HG03139 (cell line): ENCODE measurements around the gene PNCK.

Source experiments
- ATAC-seq: cut with Tn5 transposase; IDR thresholded peaks from one replicate; pipeline ENCODE4 v1.9.1; 2021; ENCODE audit not compliant: unreplicated experiment

Gene PNCK

DNA sequence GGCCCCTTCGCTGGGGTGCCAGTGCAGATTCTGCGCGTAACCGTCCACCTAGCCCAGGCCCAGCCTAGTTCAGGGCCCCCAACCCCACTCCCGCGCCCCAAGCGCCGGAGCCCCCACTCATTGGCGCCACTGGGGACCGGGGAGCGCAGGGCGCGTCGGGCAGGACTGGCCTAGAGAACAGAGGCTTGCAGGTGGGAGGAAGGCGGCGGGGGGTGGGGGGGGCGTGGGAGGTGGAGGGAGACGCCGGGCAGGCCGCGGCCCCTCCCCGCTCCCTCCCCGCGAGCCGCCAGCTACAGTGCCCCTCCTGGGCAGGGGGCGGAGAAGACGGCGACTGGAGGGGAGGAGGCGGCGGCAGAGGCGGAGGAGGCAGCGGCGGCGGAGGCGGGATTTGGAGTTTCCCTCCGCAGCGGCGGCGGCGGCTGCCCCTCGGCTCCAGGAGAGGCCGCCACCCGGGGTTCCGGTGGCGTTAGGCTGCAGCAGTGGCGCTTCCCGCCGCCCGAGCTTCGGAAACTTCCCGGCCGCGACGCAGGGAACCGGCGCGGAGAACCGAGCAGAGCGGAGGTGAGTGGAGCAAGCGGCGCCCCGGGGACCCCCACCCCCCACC is 31.5 kb downstream of the PNCK start:
- ATAC-seq, result no peak

DNA sequence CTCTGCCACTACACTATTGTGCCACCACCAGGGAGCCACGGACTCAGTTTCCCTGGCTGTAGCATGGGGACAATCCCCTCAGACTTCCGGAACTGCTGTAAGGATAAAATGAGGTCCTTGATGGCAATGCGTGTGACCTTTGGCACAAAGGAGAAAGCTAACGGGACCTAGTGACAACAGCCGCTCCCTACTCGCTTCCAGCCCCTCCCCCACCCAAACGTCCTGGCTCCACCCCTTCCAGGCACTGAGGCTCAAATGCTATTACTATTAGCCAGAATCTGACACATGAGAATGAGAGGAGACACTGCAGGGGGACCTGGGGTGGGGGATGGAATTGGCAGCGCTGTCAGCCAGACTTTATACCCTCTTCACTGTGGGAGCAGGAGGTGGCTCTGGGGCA is 32.0 kb downstream of the PNCK start:
- no peak for ATAC-seq

DNA sequence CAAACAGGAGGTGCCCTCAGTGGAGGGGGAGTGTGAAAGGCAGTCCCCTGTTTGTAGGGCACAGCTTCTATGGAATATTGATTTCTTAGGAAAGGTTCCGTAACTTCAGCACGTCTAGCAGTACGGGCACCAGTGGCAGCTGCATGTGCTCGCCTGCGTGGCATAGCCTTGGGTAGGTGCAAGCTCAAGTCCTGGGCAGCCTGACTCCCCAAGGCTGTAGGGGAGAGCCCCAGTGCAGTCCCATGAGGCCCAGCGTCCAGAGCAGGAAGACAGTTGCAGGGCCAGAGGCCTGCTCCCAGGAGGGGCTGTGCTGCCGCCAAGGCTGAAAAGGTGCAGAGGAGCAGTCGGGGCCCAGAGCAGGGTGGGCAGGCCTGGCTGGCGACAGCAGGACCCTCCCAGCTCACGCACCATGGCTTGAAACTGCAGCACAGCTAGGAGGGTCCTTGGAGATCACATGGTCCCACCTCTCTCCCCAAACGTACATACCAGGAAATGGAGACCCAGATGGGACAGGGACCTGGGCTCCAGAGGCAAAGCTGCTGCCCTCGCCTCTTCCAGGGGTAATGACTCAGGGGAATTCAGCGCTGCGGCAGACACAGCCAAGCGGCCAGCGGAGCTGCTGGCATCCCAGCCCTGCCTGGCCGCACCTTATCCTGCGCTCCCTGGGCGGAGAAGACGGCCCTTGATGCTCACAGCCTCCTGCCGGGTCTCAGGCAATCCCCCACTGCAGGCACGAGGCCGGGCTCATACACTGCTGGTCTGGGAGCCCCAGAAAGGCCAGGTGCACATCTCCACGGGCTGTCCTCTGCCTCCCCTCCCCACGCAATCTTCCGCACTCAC is 32.7 kb downstream of the PNCK start:
- no peak for ATAC-seq

DNA sequence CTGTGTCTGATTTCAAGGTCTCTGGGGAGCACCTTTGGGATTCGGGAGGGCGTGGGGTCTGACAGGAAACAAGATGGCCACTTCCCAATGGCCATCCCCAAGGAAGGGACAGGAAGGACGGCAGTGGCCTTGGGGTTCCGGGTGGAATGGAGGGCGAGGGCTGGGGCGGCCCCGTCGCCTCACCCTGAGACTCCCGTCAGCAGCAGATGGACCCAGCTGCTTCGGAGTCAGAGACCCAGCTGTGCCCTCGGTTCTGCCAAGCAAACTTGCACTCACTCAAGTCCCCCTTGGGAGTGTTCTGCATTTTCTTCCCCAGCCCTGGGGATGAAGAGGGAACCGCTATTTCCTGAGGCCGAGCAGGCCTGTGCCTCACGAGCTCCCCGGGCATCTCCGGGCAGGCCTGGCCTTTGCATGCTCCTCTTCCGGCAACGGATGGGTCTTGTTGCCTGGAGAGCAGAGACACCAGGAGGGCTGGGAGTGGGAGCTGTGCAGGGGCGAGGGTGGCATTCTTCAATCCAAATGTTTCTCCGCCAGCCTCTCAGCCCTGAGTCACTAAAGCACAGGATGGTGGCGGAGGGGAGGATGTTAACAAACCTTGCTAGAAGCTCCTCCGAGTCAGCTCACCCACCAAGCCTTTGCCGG is 33.4 kb downstream of the PNCK start:
- no peak for ATAC-seq

DNA sequence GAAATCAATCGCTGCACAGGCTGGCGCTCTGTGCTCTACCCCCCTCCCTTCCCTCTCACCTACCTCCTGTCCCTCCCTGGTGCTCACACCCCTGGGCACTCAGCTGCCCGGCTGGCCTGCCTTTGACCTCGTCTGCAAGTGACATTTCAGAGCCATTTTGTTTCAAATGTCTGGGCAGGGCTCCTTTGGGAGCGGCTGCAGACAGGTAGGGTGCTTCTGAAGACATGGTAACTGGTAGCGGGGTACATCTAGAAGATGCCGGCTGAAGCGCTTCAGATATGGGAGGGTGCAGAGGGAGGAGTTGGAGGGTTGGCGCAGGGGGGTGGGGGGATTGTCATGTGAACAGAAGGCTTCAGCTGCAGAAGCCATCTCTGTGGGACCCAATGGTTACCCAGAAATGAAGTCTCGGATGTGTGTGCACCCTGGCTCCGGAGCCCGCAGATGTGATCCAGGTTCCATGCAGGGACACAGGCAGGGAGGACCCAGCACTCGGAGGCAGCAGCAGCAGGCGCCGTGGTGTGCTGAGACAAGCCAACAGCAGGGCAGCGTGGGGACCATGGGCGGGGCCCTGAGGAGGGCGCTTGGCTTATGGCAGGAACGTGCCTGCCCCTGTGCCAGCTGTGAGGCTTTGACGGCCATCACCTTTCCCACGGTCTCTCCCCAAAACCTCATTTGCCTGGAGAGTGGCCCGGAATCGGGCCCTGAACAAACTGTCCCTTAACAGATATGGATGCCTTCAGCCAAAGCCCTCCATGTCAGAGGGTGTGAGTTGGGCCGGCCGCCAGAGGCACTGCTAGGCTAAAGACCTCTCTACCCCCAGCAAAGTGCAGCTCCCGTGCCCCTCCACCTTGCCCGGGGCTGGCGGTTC is 34.2 kb downstream of the PNCK start:
- no peak for ATAC-seq

DNA sequence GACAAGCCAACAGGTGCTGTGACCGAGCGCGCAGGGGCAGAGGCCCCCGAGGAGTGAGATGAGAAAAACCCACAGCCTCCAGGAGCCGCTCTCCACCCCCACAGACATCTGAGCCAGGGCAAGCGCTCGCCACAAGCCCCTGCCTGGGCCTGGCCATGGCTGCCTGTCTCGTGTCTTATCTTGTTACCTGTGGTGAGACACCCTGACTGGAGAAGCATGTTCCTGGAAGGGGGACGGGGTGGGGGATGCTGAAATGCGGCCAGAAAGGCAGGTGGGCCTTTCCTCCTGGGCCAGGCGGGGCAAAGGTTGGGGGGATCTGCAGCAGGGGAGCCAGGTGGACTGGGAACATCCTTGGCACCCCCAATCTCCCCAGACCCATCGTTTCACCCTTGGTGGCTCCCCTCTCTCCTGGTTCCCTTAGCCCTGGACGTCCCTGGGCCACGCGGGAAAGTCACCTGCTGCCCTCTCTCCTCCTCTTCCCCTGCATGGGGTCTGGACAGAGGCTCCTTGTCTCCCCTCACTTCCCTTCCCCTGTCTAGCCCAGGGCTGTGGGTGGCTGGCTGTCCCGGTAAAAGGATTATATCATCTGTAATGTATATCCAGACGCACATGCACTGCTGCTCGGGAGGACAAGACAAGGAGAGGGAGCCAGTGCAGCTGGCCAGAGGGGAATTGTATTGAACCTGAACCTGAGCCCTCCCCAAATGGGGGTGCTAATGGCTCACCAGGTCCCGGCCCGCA is 35.0 kb downstream of the PNCK start:
- no peak for ATAC-seq

DNA sequence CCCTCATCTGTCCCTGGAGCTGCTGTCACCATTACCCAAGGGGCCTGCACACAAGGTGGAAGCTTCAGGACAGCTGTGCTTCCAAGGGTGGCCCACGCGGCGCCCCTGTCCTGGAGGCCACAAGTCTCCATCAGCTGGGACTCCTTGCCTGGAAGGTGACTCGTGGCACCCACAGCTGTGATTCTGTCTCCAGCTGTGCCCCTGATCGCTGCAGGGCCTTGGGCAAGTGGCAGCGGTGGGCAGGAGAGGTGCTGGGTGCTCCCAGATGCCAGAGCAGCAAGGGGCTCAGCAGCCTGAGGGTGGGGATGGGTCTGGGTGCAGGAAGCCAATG is 35.6 kb downstream of the PNCK start:
- no peak for ATAC-seq

DNA sequence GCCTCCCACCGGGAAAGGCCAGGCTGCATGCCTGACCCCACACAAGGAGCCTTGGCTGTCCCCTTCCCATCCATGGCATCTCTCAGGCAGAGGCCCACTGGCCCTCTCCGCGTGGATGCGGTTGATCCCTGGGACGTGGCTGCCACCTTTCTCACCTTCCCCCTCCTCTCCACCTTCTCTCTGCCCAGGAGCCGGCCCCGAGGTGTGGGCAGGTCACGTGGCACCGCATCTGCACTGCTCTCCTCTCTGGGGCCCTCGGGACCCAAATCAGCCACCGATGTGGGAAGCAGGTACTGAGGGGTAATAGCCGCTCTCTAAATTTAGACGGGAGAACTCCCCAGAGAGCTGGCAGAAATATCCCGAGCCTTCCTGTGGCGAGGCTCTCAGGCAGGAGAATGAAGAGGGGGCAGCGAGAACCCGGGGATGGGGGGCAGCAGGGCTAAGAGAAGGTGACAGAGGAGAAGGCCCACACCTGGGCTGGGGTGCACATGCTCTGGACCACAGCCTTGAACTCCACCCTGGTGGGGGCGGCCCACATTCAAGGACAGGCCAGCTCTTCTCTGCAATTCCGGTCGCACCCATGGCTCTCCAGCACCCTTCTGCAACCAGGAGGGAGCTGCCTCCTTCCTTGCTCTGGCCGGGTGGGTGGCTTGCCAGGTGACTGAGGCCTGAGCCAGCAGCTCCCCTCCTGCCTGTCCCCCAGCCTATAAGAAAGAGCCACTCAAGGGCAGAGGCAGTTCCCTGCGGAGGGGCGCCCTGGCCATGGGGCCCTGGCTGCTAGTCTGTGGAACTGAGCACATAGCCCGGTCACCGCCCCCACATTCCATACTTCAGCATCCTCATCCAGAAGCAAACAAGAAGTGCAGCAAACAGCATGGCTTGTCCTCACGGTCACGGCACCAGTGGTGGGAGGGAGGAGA is 36.2 kb downstream of the PNCK start:
- ATAC-seq, result no peak

DNA sequence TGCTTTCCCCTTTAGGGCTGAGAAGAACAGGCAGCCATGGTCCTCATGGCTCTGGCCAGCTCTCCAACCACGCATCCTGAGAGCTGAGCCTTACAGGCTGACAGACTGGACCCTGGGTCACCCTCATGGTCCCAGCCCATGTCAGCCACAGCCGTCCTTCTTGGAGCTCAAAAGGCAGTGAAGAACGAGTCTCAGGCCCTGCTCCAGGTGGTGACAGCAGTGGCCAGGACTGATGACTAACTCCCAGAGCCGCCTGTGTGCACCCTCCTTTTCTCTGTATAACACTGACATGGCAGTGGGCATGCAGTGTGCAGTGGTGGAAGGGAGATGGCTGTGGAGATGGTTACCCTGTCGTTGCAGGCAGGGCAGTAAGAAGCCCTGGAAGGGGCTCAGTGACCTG is 36.9 kb downstream of the PNCK start:
- ATAC-seq, result no peak

DNA sequence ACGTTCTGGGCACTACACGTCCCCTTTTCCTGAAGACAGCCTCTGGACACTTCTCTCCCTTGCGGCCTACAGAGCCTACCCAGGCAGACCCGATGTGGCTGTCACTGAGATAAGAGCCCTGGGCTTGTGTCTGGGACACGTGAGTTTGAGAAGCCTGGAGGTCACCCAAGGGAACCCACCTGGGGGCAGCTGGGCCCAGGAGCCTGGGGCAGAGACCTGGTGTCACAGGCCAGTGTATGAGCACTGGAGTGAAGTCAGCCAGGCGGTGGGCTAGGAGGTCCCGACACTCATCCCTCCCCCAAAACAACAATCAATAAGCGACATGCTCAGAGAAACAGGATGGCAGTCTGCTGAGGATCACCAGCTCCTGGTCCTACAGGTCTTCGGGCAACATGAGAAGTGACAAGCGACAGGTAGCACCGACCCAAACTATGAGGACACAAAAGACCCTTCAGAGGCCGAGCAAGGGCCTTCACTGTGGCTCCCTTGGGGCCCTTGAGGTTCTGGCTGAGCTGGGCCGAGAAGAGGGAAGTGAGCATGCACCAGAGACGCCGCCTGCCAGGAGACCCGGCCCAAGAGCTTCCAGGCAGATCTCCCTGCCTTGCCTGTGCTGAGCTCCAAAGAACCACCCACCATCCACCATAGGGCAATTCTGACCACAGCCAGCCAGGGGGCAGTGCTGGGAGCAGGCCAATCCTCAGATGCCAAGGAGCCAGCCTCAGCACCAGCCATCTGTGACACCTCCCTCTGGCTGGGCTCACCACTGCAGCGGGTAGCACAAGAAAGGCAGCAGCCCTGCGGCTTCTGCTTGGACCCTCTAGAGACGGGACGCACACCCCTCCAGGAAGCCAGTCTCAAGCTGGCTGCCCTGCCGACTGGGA is 37.6 kb downstream of the PNCK start:
- ATAC-seq, result no peak

DNA sequence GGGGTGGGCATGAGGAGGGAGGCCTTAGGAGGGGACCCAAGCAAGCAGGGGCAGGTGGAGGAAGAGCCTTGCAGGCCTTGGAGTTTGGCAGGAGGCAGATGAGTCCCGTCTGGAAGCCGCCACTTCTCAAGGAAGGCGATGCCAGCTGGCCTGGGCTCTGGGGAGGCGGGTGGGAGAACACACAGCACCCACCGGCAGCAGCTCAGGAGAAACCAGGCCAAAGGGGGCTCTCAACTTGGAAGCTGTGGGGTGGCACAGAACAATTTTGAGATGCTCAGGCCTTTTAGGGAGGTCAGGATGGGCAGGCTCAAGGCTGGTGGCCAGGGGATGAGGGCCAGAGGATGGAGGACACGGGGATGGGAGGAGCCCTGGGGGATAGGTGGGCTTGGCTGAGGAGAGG is 38.2 kb downstream of the PNCK start:
- no peak for ATAC-seq

DNA sequence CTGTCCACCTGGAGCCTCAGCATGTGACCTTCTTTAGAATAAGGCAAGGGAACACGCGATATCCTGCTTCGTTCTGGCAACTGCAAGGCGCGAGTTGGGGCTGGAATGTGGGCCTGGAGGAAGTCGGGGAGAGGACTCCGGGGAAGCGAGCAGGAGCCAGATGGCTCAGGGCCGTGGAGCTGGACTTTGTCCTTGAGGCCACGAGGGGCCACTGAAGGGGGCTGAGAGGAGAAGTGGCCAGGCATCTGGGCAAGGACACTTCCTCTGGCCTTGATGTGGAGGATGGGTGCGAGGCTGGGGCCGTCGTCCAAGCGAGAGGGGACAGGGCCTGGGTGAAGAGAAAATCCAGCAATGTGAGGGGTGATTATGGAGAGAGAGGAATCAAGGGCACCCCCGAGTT is 38.8 kb downstream of the PNCK start:
- no peak for ATAC-seq

DNA sequence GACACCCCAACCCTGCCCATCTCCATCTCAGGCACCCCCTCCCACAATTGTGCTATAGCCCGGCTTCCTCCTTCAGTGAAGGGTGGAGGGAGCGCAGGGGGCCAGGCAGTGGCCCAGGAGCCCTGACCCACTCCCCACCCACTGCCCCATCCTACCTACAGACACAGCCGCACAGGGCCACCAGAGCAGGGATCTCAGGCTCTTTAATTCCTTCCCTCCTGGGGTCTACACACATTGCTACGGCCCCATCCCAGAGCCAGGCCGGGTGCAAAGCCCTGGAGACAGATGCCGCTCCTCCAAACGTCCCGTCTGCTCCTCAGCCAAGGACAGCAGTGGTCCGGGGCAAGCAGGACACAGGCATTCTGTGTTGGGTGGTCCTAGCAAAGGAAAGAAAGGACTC is 39.4 kb downstream of the PNCK start:
- ATAC-seq, result no peak

DNA sequence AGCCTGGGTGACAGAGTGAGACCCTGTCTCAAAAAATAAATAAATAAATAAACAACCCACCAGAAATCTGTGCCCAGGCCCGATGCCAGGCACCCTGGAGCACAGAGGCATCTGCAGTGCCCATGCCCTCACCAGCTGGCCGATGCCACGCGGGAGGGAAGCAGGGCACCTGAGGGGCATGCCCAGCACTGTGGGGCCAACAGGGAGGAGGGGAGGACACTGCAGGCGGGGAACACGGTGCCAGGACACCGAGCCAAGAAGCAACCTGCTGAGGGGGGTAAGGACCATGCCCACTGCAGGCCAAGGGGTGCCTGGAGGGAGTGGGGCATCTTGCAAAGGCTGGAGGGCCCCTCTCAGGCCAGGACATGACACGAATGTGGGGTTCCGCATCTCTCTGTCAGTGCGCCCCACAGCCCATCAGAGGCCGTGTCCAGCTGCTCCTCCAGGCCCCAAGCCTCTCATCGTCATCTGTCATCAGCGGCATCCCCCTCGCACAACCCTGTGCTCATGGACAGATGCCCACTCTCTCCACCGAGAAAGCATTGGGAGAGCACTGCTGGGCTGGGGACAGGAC is 39.9 kb downstream of the PNCK start:
- no peak for ATAC-seq

DNA sequence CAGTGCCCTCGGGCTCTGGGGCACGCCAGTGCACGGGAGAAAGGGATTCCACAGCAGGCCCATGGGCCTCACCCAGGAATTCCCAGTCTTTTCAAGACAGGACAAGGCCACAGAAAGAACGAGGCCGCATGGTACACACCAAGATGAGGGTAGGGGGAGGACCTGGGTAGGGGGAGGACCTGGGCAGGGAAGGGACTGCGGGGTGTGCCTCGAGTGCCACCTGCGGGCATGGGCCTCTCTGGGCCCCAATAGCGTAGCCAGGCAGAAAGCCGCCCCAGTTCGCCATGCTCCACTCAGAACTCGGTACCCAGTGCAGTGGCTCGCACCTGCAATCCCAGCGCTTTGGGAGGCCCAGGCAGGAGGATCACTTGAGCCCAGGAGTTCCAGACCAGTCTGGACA is 40.6 kb downstream of the PNCK start:
- no peak for ATAC-seq

DNA sequence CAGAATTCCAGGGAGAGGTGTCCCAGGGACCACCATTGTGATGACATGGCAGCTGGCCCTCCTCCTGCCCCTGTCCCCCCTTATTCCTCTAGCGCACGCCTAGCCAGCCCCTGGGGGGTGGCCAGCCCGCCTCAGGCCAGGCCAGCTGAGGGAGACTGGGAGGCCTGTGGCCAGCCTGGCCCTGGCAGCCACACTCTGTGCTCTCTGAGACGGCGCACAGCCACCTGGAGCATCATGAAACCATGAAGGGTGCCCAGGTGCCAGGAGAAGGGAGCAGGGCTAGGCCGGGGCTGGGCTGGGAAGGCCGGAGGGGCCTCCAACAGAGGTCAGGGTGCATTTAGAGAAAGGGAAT is 41.0 kb downstream of the PNCK start:
- no peak for ATAC-seq

DNA sequence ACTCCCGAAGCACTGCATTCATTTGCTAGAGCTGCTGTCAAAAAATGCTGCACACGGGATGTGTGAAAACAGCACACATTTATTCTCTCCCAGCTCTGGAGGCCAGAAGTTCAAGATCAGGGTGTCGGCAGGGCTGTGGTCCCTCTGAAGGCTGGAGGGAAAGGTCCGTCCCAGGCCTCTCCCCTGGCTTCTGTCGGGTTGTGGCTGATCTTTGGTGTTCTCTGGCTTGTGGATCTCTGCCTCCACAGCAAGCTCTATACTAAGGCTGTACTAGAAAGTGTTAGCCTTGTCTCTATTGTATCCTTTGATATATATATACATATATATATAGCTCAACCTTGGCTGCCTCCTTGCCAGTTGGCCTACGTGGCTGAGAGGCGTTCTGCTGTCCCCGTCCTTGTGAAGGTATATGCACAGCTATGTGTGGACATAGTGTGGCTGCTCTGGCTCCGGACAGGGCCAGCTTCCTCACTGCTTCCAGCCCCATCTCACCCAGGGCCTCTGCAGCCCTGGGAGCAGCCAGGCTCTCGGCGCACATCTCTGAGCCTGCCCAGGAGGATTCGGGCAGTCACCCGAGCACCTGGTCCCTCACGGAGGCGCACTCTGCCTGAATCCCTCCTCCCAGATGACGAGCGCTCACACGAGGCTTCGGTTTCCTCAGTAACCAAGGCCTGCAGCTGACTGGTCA is 41.6 kb downstream of the PNCK start:
- no peak for ATAC-seq

DNA sequence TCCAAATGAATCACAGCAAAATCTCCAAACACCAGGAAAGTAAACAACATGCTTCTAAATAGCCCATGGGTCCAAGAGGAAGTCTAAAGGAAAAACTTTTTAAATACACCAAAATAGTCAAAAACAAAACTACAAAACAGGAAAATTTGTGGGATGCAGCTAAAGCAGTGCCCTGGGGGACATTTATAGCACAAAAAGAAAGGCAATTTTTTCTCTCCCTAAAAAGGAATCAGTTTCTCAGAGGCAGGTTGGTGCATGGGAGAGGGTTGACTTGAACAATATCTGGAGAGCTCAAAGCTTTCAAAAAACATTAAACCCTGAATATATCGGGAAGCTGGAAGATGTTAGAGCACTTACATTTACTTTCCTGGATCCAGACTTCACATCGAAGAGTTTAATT is 42.3 kb downstream of the PNCK start:
- no peak for ATAC-seq
